ENCODE results near the gene NKX2-1.

NKX2-1 gene

DNA sequence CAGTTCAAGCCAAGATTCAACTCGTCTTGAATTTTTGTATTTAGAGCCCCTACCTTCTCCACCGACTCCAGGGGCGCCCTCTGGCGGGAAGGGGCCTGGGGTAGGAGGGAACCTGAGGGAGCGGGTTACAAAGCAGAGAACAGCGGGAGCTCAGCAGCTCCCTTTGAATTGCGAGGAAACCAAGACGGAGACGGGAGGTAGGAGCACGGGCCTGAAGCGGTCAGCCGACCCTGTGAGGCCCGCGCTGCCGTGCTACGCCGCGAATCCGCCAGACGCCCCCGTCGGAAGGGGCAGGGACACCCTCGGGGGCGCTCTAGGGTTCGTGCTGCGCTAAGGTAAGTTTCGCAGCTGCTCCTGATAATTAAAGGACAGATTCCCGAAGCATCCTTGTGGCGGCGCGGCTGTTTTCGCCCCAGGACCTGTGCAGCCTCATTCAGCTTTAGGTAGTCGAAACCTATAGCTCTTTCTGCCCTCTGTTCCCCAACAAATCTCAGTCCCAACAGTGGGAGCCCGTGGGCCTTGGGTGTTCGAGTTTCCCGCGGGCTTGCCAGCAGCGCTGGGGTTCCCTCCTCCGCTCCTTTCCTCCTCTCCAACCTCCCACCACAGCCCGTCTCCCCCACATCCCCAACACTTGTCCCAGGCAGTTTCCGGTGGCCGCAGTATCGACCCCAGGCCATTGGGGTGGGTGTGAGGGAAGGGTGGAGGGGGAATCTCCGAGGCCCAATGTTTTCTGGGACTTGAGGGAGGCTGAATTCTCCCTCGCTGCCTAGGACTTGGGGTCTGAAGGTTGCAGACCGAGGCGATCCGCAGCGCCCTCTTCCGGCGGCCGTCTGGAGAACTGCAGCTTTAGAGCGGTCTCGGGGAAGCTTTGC is 5.1 kb upstream of the NKX2-1 start:
- H3K27ac ChIP-seq (ENCODE audit: low read depth, low read length) = no peak overlapping the region
- no peak overlapping the region for H3K9ac ChIP-seq (ENCODE audit: low read length in 5 of 5)
- no peak overlapping the region for H3K4me3 ChIP-seq (ENCODE audit: low read depth in 1 of 5, low read length in 5 of 5)
- H3K9me3 ChIP-seq (ENCODE audit: control insufficient read depth in 5 of 5, low read length in 5 of 5) = peaks cover 0 to 2% (median 0%) of the 10 kb centered on the region in 5 donors
- H3K4me1 ChIP-seq (ENCODE audit: control insufficient read depth in 5 of 5, insufficient read depth in 5 of 5, low read length in 5 of 5) = peaks cover 0 to 38% (median 29%) of the 10 kb centered on the region in 5 donors
- H3K36me3 ChIP-seq (ENCODE audit: control insufficient read depth in 5 of 5, insufficient read depth in 5 of 5, low read length in 5 of 5) = no peaks in the 10 kb centered on the region
- H3K27me3 ChIP-seq (ENCODE audit: control insufficient read depth in 5 of 5, insufficient read depth in 4 of 5, low read length in 5 of 5) = peaks cover 58 to 76% (median 71%) of the 10 kb centered on the region in 5 donors

DNA sequence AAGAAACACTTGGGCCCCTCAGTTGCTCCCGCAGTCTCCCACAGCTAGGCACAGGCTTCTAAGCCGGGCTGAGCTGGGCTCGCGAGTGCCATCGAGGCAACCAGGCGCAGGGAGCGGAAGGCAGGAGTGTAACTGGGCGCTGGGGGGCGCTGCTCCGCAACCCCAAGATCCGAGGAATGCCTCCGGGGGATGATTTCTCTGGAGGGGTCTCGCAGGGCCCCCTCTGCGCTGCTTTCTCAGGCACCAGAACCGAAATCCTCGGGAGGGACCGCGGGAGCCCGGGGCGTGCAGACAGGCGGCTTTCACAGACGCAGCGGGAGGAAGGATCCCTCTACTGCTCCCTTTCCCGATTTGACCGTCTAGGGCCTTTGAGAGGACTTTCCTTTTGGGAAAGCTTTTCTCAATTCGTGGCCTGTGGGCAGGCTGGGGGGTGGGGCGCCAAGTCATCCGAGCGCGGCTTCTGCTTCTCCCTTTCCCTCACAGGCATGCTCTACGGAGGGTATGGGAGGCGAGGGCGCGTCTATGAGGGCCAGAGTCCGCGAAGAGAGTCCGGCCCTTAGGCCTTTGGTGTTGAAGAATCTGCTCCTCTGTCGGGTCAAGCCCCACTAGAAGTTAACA is 4.3 kb upstream of the NKX2-1 start:
- Histone ChIP-seq H3K9ac (ENCODE audit: low read length in 5 of 5) (no peak overlapping the region), H3K4me3 (ENCODE audit: low read depth in 1 of 5, low read length in 5 of 5) (no peak overlapping the region), H3K4me1 (ENCODE audit: control insufficient read depth in 5 of 5, insufficient read depth in 5 of 5, low read length in 5 of 5) (peaks cover 0 to 46% (median 36%) of the 10 kb centered on the region in 5 donors), H3K27me3 (ENCODE audit: control insufficient read depth in 5 of 5, insufficient read depth in 4 of 5, low read length in 5 of 5) (peaks cover 63 to 83% (median 78%) of the 10 kb centered on the region in 5 donors), H3K9me3 (ENCODE audit: control insufficient read depth in 5 of 5, low read length in 5 of 5) (peaks cover 0 to 2% (median 0%) of the 10 kb centered on the region in 5 donors), H3K27ac (ENCODE audit: low read depth, low read length) (no peak overlapping the region), H3K36me3 (ENCODE audit: control insufficient read depth in 5 of 5, insufficient read depth in 5 of 5, low read length in 5 of 5) (no peaks in the 10 kb centered on the region)

DNA sequence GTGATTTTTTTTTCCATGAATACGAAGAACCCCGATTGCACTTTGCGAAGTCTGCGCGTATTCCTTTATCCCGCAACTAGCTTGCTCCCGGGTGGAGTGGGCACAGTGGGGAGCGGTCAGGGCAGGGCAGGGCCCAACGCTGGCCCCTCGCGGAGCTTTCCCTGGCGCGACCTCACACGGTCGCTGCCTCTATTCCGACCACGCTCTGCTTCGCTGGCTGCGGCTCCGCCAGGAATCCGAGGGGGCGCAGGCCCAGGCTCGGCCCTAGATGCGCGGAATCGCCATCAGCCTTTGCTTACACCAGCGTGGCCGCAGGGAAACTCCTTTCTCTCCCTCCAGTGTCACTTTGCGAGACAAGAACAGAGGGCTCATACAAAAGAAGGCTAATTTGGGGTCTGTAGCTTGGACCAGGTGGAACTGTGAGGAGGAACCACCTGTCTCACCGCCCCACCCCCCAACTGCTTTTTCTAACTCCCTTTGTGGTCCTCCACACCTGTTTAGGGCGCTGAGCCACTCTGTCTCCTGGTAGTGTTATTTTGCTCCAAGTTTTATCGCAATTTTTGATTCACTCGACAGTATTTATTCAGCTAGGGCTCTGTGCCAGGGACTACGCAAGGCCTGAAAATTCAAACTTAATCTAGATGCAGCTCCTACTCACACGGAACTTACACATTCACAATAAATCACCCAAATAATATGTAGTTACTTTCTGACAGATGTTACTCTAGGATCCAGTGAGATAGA is 3.1 kb upstream of the NKX2-1 start:
- Histone ChIP-seq H3K36me3 (ENCODE audit: control insufficient read depth in 5 of 5, insufficient read depth in 5 of 5, low read length in 5 of 5) (no peaks in the 10 kb centered on the region), H3K27ac (ENCODE audit: low read depth, low read length) (no peak overlapping the region), H3K27me3 (ENCODE audit: control insufficient read depth in 5 of 5, insufficient read depth in 4 of 5, low read length in 5 of 5) (peaks cover 74 to 95% (median 90%) of the 10 kb centered on the region in 5 donors), H3K4me3 (ENCODE audit: low read depth in 1 of 5, low read length in 5 of 5) (no peak overlapping the region), H3K4me1 (ENCODE audit: control insufficient read depth in 5 of 5, insufficient read depth in 5 of 5, low read length in 5 of 5) (peaks cover 0 to 56% (median 45%) of the 10 kb centered on the region in 5 donors), H3K9ac (ENCODE audit: low read length in 5 of 5) (no peak overlapping the region), H3K9me3 (ENCODE audit: control insufficient read depth in 5 of 5, low read length in 5 of 5) (no peaks in the 10 kb centered on the region)

DNA sequence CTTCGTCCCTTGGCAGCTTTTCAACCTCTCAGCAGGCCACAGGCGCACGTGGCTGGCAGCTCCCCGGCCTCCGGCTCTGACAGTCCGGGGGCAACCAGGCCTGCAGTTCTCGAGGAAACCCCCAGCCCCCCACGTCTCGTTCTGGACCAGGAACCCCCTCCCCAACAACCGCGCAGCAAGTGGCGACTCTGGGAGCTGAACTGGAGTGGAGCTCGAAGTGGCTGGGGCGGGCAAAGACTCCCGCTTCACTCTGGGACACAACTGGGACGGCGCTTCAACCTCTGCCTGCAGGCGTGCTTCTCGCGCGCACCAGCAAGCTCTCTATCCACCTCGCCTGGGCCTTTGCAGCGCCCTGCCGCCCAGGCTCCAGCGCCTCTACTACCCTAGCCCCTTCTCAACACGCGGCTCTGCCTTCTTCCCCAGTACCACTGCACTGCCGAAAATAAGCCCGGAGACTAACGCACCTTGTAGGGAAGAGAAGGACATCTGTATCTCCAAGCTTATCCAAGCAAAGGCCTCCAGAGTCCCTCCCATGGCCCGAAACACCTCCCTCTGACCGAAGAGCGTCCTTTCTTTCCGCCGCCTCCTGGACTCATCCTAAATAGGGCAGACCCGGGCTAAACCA is 2.4 kb upstream of the NKX2-1 start:
- H3K27ac ChIP-seq (ENCODE audit: low read depth, low read length) = no peak overlapping the region
- H3K36me3 ChIP-seq (ENCODE audit: control insufficient read depth in 5 of 5, insufficient read depth in 5 of 5, low read length in 5 of 5) = no peaks in the 10 kb centered on the region
- peaks cover 73 to 95% (median 89%) of the 10 kb centered on the region in 5 donors for H3K27me3 ChIP-seq (ENCODE audit: control insufficient read depth in 5 of 5, insufficient read depth in 4 of 5, low read length in 5 of 5)
- no peak overlapping the region for H3K4me3 ChIP-seq (ENCODE audit: low read depth in 1 of 5, low read length in 5 of 5)
- no peak overlapping the region for H3K9ac ChIP-seq (ENCODE audit: low read length in 5 of 5)
- no peaks in the 10 kb centered on the region for H3K9me3 ChIP-seq (ENCODE audit: control insufficient read depth in 5 of 5, low read length in 5 of 5)
- peaks cover 0 to 60% (median 45%) of the 10 kb centered on the region in 5 donors for H3K4me1 ChIP-seq (ENCODE audit: control insufficient read depth in 5 of 5, insufficient read depth in 5 of 5, low read length in 5 of 5)

DNA sequence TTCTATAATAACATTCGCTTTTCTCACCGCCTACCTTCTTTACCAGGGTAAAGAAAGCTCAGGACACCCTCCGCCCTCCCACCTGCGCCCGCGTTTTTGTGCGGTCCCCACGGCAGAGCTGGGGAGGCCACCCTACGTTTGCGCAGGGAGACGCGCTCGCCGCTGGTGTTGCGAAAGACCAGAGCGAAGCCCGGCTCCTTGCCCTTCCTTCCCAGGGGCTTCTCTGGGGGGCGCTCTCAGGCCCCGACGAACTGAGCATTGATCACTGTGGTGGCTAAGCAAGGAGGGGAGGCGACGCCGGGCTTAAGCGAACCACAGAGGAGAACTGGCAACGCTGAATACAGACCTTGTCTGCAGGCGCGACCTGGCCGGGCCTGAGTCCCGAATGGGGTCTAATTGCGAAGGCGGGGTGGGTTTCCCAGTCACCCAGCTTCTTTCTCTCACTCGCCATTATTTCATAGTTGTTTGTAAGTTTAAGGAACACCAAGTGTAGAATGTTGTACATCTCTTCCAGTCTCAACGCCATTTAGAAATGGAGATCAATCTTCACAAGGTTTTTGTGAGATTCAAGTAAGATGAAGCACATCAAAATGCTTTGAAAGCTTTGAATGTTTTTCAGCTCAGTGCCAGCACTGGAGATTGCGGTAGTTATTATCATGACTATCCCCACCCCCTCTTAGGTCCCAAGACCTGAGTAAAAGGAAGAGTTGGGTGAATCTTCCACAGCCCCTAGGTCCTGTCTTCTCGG is 1.7 kb upstream of the NKX2-1 start:
- no peak overlapping the region for H3K9ac ChIP-seq (ENCODE audit: low read length in 5 of 5)
- H3K27ac ChIP-seq (ENCODE audit: low read depth, low read length) = no peak overlapping the region
- H3K36me3 ChIP-seq (ENCODE audit: control insufficient read depth in 5 of 5, insufficient read depth in 5 of 5, low read length in 5 of 5) = no peaks in the 10 kb centered on the region
- H3K9me3 ChIP-seq (ENCODE audit: control insufficient read depth in 5 of 5, low read length in 5 of 5) = no peaks in the 10 kb centered on the region
- H3K4me3 ChIP-seq (ENCODE audit: low read depth in 1 of 5, low read length in 5 of 5) = no peak overlapping the region
- H3K4me1 ChIP-seq (ENCODE audit: control insufficient read depth in 5 of 5, insufficient read depth in 5 of 5, low read length in 5 of 5) = peaks cover 0 to 60% (median 45%) of the 10 kb centered on the region in 5 donors
- peaks cover 77 to 95% (median 92%) of the 10 kb centered on the region in 5 donors for H3K27me3 ChIP-seq (ENCODE audit: control insufficient read depth in 5 of 5, insufficient read depth in 4 of 5, low read length in 5 of 5)

DNA sequence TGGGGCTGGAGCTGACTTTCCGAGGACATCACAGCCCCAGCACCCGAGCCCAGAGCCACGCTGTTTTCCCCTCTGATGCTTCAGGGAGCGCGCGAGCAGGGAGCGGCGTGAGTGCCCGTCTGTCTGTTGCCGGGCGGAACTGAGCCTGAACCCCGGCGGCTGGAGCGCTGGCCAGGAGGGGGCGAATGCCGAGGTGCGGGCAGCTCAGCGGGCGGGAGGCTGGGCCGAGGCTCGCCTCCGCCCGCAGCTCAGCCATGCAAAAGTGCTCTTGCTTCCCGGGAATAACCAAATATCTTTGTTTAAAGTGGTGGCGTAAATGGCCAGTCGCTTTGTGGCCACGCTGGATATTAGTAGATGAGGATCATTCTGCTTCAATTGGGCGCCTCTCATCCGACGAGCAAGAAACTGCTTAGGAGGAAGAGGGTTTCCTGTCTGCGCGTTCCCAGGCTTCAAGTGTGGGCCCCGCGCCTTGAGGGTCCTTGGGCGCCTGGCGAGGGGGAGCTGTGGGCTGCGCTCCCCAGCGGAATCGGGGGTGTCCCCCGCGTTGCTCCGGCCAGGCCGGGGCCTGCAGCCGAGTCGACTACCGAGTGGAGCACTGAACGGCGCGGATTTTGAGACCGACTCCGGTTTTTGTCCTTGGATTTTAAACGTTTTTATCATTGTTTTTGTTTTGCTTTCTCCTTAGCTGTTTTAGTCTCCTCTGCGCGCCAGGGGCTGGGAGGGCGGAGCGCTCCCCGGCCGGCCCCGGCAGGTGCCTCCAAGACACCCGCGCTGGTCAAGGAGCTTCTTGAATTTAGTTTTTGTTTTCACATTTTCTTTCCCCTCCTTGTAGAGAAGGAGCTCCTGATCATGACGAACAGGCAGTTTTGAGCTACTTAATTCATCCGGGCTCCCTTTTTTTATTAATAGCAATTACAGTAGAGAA is 831 bp upstream of the NKX2-1 start:
- Histone ChIP-seq H3K9me3 (ENCODE audit: control insufficient read depth in 5 of 5, low read length in 5 of 5) (no peaks in the 10 kb centered on the region), H3K9ac (ENCODE audit: low read length in 5 of 5) (no peak overlapping the region), H3K27me3 (ENCODE audit: control insufficient read depth in 5 of 5, insufficient read depth in 4 of 5, low read length in 5 of 5) (peaks cover 74 to 94% (median 87%) of the 10 kb centered on the region in 5 donors), H3K36me3 (ENCODE audit: control insufficient read depth in 5 of 5, insufficient read depth in 5 of 5, low read length in 5 of 5) (no peaks in the 10 kb centered on the region), H3K27ac (ENCODE audit: low read depth, low read length) (no peak overlapping the region), H3K4me3 (ENCODE audit: low read depth in 1 of 5, low read length in 5 of 5) (peak overlapping the region in 4 of 5 donors; percentile 27 to 56 (median 40)), H3K4me1 (ENCODE audit: control insufficient read depth in 5 of 5, insufficient read depth in 5 of 5, low read length in 5 of 5) (peaks cover 0 to 60% (median 45%) of the 10 kb centered on the region in 5 donors)

DNA sequence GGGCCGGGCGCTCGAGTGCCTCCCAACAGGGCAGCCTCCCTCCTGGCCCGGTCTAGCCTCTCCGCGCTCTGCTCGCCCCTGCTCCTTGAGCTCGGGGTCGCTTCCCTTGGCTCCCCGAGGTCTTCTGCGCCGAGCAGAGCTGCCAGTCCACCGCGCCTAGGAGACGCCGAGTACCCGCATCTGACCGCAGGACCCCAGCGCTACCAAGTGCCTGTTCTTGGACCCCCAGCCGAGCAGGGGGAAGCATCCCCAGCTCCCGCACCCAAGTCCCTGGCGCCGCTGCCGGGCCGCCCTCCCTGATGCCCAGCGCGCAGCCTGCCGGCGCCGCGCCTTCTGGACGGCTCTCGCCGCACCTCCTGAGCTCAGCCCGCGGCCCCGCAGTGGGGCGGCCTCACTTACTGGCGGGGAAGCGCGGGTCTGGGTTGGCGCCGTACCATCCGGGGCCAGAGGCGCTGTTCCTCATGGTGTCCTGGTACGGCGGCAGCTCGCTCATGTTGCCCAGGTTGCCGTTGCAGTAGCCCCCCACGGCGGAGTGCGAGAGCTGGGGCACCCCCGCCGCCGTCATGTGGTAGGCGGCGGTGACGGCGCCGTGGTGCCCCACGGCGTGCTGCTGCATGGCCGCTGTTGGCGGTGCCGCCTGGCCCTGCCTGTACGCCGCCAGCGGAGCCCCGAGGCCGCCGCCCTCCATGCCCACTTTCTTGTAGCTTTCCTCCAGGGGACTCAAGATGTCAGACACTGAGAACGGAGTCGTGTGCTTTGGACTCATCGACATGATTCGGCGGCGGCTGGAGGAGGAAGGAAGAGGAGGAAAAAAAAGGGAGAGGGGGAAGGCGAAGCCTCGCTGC is 1.2 kb downstream of the NKX2-1 start:
- Histone ChIP-seq H3K4me1 (ENCODE audit: control insufficient read depth in 5 of 5, insufficient read depth in 5 of 5, low read length in 5 of 5) (peaks cover 0 to 50% (median 35%) of the 10 kb centered on the region in 5 donors), H3K27me3 (ENCODE audit: control insufficient read depth in 5 of 5, insufficient read depth in 4 of 5, low read length in 5 of 5) (peaks cover 69 to 91% (median 84%) of the 10 kb centered on the region in 5 donors), H3K4me3 (ENCODE audit: low read depth in 1 of 5, low read length in 5 of 5) (peak overlapping the region in 4 of 5 donors; percentile 22 to 44 (median 40)), H3K9ac (ENCODE audit: low read length in 5 of 5) (no peak overlapping the region), H3K27ac (ENCODE audit: low read depth, low read length) (no peak overlapping the region), H3K9me3 (ENCODE audit: control insufficient read depth in 5 of 5, low read length in 5 of 5) (no peaks in the 10 kb centered on the region), H3K36me3 (ENCODE audit: control insufficient read depth in 5 of 5, insufficient read depth in 5 of 5, low read length in 5 of 5) (no peaks in the 10 kb centered on the region)

DNA sequence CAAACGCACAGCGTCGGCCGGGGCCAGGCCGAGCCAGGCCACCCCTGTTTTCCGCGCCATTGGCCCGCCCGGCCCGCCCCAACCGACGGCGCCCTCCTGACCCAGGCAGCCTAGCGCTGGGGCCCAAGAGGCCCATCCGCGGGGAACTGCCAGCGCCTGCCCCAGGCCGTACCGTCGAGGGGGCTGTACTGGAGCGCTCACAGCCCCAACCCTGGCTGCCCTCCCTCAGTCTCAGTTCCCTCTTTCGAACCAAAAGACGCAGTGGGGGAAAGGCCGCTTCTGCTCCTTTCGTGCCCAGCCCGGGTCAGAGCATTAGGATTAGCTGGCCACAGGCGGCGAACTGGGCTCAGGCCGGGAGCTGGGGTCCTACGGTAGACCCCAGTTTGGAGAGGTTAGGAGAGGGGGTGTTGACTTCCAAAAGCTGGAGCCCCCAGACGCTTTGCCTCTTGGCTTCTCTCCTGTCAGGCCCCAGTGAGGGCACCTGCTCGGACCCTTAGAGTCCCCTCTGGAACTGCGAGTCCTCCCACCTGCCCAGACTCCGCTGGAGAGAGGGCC is 1.9 kb downstream of the NKX2-1 start:
- Histone ChIP-seq H3K27me3 (ENCODE audit: control insufficient read depth in 5 of 5, insufficient read depth in 4 of 5, low read length in 5 of 5) (peaks cover 69 to 91% (median 84%) of the 10 kb centered on the region in 5 donors), H3K36me3 (ENCODE audit: control insufficient read depth in 5 of 5, insufficient read depth in 5 of 5, low read length in 5 of 5) (no peaks in the 10 kb centered on the region), H3K27ac (ENCODE audit: low read depth, low read length) (no peak overlapping the region), H3K4me3 (ENCODE audit: low read depth in 1 of 5, low read length in 5 of 5) (no peak overlapping the region), H3K9ac (ENCODE audit: low read length in 5 of 5) (no peak overlapping the region), H3K9me3 (ENCODE audit: control insufficient read depth in 5 of 5, low read length in 5 of 5) (no peaks in the 10 kb centered on the region), H3K4me1 (ENCODE audit: control insufficient read depth in 5 of 5, insufficient read depth in 5 of 5, low read length in 5 of 5) (peaks cover 0 to 47% (median 35%) of the 10 kb centered on the region in 5 donors)

All from subcutaneous abdominal adipose tissue (tissue), 5 donors.